ENCODE measurements around the gene ARVCF. TPM values are rescaled to one million over a fixed set of nuclear protein-coding genes. Genes with fewer than 3 reads are reported as not detected.
A peak's percentile ranks its signal among the peaks of the same experiment; 100 is the strongest.

Gene ARVCF
- total RNA-seq, 1 experiment from 2014 or later = 12.0 TPM

GRCh38 chr22:19921544-19922081 is 95.0 kb downstream of the ARVCF start:
- no TSS peak for BruUV-seq (replicated peaks)

More at GRCh38 chr22:19921544-19922081, 95.0 kb downstream of the ARVCF start:
- no peak for TF ChIP-seq CTCF (IDR thresholded peaks at IDR 0.05; ENCODE audit: insufficient read depth in 1 of 2, low read depth in 1 of 2, low read length in 1 of 2, severe bottlenecking in 1 of 2, unreplicated experiment in 1 of 2)
- Histone ChIP-seq H3K4me3 (ENCODE audit: low read depth, low read length) (no peak overlapping the region), H3K36me3 (ENCODE audit: control insufficient read depth, insufficient read depth, low read length) (no peaks in the 10 kb centered on the region), H3K4me1 (no peaks in the 10 kb centered on the region), H3K9me3 (no peaks in the 10 kb centered on the region), H3K27me3 (replicated peaks; ENCODE audit: control insufficient read depth, insufficient read depth, low read length) (no peaks in the 10 kb centered on the region)
- POLR2A ChIA-PET = no interaction called here
- Mint-ChIP-seq H3K27me3 (ENCODE audit: insufficient read depth, unreplicated experiment) (no peaks in the 10 kb centered on the region), H3K36me3 (ENCODE audit: insufficient read depth, unreplicated experiment) (peaks cover 2% of the 10 kb centered on the region), H3K9me3 (ENCODE audit: unreplicated experiment) (no peaks in the 10 kb centered on the region), H3K27ac (ENCODE audit: unreplicated experiment) (no peak overlapping the region), H3K4me1 (ENCODE audit: low read depth, unreplicated experiment) (no peaks in the 10 kb centered on the region), H3K4me3 (ENCODE audit: unreplicated experiment) (no peak overlapping the region)
- DNase-seq = no peak
- intact Hi-C loops (cut with micrococcal nuclease; ENCODE audit: unreplicated experiment) = no loop called here
- CTCF ChIA-PET = interaction anchor here (0.8 kb wide), 1 partner anchor 11 kb away, joined by 3 read pairs; no protein-coding TSS in a partner anchor

Small RNAs within 50 kb of the gene (microRNA-seq; reads per million reads assigned to microRNA genes)
- 71.7 reads per million, percentile 68 among the genes with 10 or more reads in this experiment for gene MIR185
- not detected for gene MIR4761

Other genes starting within 250 kb of the ARVCF start
- 13.4 and 15.8 TPM in 2 replicates for gene GNB1L, start 161.9 kb downstream of the ARVCF start, total RNA-seq (2022)
- gene RTL10, start 161.9 kb downstream of the ARVCF start, total RNA-seq (2022) = 27.5 and 29.7 TPM in 2 replicates
- gene COMT, start 75.1 kb downstream of the ARVCF start, total RNA-seq (2022) = 96.0 and 103 TPM in 2 replicates
- 44.8 and 47.0 TPM in 2 replicates for gene TXNRD2, start 75.0 kb downstream of the ARVCF start, total RNA-seq (2022)
- 23.9 and 26.6 TPM in 2 replicates for gene TANGO2, start 4.3 kb upstream of the ARVCF start, total RNA-seq (2022)
- 53.1 and 60.0 TPM in 2 replicates for gene DGCR8, start 63.4 kb upstream of the ARVCF start, total RNA-seq (2022)
- gene RANBP1, start 99.3 kb upstream of the ARVCF start, total RNA-seq (2022) = 365 and 385 TPM in 2 replicates
- gene TRMT2A, start 100.4 kb upstream of the ARVCF start, total RNA-seq (2022) = 41.1 and 43.0 TPM in 2 replicates
- 39.9 and 45.7 TPM in 2 replicates for gene ZDHHC8, start 115.0 kb upstream of the ARVCF start, total RNA-seq (2022)
- gene CCDC188, start 134.2 kb upstream of the ARVCF start, total RNA-seq (2022) = not detected in 2 replicates

Measured in Caco-2 (cell line).